PC-3 (cell line): ENCODE measurements around the gene CHCHD10. TPM values are rescaled to one million over a fixed set of nuclear protein-coding genes. Genes with fewer than 3 reads are reported as not detected.
A peak's percentile ranks its signal among the peaks of the same experiment; 100 is the strongest.

Experiments
- ATAC-seq: fragments of 200-7000 bp; cut with Tn5 transposase; 2 replicates; pipeline ENCODE4 v1.9.1; 2020; ENCODE audit warnings: mild to moderate bottlenecking, moderate library complexity
- BruUV-seq: library from RNA; stranded (reverse); fragments of 400-500 nt; replicated peaks from 2 replicates; lab custom pipeline; 2021; lab: Mats Ljungman, UMichigan
- CTCF ChIA-PET: fragments of 300-600 bp; sonication (Branson Sonifier 250); formaldehyde crosslinking; loops from one replicate; lab custom pipeline; 2022; ENCODE audit warnings: antibody characterized with exemption; lab: Charles Lee
- POLR2A ChIA-PET: fragments of 300-600 bp; sonication (Branson Sonifier 250); formaldehyde crosslinking; loops from one replicate; lab custom pipeline; 2022; ENCODE audit warnings: antibody characterized with exemption; ENCODE audit not compliant: unreplicated experiment; lab: Charles Lee
- DNase-seq: peaks from one replicate; pipeline ENCODE4 v3.0.0-alpha.2; 2015
- H2AFZ ChIP-seq: fragments of 300-600 bp; sonication (generic); 2 replicates; pipeline ENCODE4 v1.6.0; 2016; ENCODE audit warnings: antibody characterized with exemption, low read length
- H3F3A ChIP-seq: fragments of 300-600 bp; sonication (generic); one replicate; pipeline ENCODE4 v1.6.0; 2017; ENCODE audit warnings: antibody characterized with exemption, low read length, control low read depth, mild to moderate bottlenecking; ENCODE audit not compliant: unreplicated experiment
- H3K27ac ChIP-seq: fragments of 300-600 bp; sonication (generic); 2 replicates; pipeline ENCODE4 v1.5.1; 2016; ENCODE audit warnings: mild to moderate bottlenecking, low read length
- H3K27me3 ChIP-seq: fragments of 300-600 bp; sonication (generic); 2 replicates; pipeline ENCODE4 v1.6.1; 2016; ENCODE audit warnings: low read length, mixed read lengths
- H3K36me3 ChIP-seq: fragments of 300-600 bp; sonication (generic); 2 replicates; pipeline ENCODE4 v1.6.1; 2016; ENCODE audit warnings: low read depth, mixed run types, low read length, mixed read lengths
- H3K4me1 ChIP-seq: fragments of 300-600 bp; sonication (generic); 2 replicates; pipeline ENCODE4 v1.5.1; 2016; ENCODE audit warnings: low read length; ENCODE audit not compliant: insufficient read depth
- H3K4me2 ChIP-seq: fragments of 300-600 bp; sonication (generic); 2 replicates; pipeline ENCODE4 v1.6.0; 2016; ENCODE audit warnings: low read length
- H3K4me3 ChIP-seq: fragments of 300-600 bp; sonication (generic); 2 replicates; pipeline ENCODE4 v1.5.1; 2016; ENCODE audit warnings: mild to moderate bottlenecking, low read length, mixed read lengths
- H3K79me2 ChIP-seq: fragments of 300-600 bp; sonication (generic); 2 replicates; pipeline ENCODE4 v1.6.1; 2017; ENCODE audit warnings: low read length, mixed read lengths
- H3K9ac ChIP-seq: fragments of 300-600 bp; sonication (generic); 2 replicates; pipeline ENCODE4 v1.6.0; 2016; ENCODE audit warnings: mild to moderate bottlenecking, low read length
- H3K9me2 ChIP-seq: fragments of 300-600 bp; sonication (generic); replicated peaks from 2 replicates; pipeline ENCODE4 v1.6.1; 2016; ENCODE audit warnings: mixed run types, low read length, mixed read lengths
- H3K9me3 ChIP-seq: fragments of 300-600 bp; sonication (generic); 2 replicates; pipeline ENCODE4 v1.6.1; 2016; ENCODE audit warnings: low read length, mixed read lengths
- H4K20me1 ChIP-seq: fragments of 300-600 bp; sonication (generic); 2 replicates; pipeline ENCODE4 v1.6.1; 2016; ENCODE audit warnings: low read length, mixed read lengths
- EZH2 ChIP-seq: fragments of 300-600 bp; sonication (generic); IDR thresholded peaks from one replicate; pipeline ENCODE4 v1.6.1; 2017; ENCODE audit warnings: antibody characterized with exemption, mild to moderate bottlenecking, low read length; ENCODE audit not compliant: unreplicated experiment
- EZH2phosphoT487 ChIP-seq: fragments of 300-600 bp; sonication (generic); IDR thresholded peaks from 2 replicates; pipeline ENCODE4 v1.6.1; 2018; ENCODE audit warnings: mild to moderate bottlenecking, antibody characterized with exemption, low read length, borderline replicate concordance
- intact Hi-C: fragments of 100-400 bp; cut with micrococcal nuclease; formaldehyde crosslinking; loops from 2 replicates; pipeline ENCODE4 v1.9.0; 2023
- total RNA-seq: library from RNA; depleted of rRNA; stranded (reverse); fragments of >200 nt; gene quantifications from 2 replicates; pipeline ENCODE4 v1.2.3, GENCODE V29; 2014
- TF ChIP-seq, protein P1 (sequence below): fragments of 300-600 bp; sonication (generic); conservative IDR thresholded peaks from 2 replicates; pipeline ENCODE4 v1.5.1; 2017; ENCODE audit warnings: antibody characterized with exemption, low read depth, mild to moderate bottlenecking, low read length

CHCHD10 gene
- total RNA-seq, 1 experiment from 2014 or later, result 98.1 TPM

DNA sequence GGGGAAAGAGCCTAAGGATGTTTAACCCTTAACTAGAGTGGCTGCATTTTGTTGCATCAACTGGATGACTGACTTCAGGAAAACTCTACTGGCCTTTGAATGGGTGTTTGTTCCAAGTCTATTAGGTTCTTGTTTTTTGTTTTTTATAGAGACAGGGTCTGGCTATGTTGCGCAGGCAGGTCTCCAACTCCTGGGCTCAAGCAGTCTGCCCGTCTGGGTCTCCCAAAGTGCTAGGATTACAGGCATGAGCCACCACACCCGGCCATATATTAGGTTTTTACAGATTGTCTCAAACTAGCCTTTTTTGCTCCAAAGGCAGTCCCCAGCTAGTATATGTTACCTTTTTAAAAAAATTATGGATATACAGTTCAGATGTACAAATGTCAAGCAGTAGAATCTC is 20.1 kb upstream of the CHCHD10 start:
- DNase-seq (no peak), ATAC-seq (no peak)
- H3K27me3 ChIP-seq, result no peaks in the 10 kb centered on the region
- H3F3A ChIP-seq, result no peaks in the 10 kb centered on the region
- H4K20me1 ChIP-seq, result peaks cover 28% of the 10 kb centered on the region
- peaks cover 49% of the 10 kb centered on the region for H3K79me2 ChIP-seq
- intact Hi-C loops, result no loop called here
- ChIA-PET POLR2A (no interaction called here), CTCF (no interaction called here)
- TF ChIP-seq EZH2phosphoT487 (no peak), EZH2 (no peak)
- TF ChIP-seq, protein P1, sequence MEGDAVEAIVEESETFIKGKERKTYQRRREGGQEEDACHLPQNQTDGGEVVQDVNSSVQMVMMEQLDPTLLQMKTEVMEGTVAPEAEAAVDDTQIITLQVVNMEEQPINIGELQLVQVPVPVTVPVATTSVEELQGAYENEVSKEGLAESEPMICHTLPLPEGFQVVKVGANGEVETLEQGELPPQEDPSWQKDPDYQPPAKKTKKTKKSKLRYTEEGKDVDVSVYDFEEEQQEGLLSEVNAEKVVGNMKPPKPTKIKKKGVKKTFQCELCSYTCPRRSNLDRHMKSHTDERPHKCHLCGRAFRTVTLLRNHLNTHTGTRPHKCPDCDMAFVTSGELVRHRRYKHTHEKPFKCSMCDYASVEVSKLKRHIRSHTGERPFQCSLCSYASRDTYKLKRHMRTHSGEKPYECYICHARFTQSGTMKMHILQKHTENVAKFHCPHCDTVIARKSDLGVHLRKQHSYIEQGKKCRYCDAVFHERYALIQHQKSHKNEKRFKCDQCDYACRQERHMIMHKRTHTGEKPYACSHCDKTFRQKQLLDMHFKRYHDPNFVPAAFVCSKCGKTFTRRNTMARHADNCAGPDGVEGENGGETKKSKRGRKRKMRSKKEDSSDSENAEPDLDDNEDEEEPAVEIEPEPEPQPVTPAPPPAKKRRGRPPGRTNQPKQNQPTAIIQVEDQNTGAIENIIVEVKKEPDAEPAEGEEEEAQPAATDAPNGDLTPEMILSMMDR, result no peak
- H3K9me3 ChIP-seq, result no peaks in the 10 kb centered on the region
- no TSS peak for BruUV-seq
- H2AFZ ChIP-seq, result no peak overlapping the region
- H3K36me3 ChIP-seq, result no peaks in the 10 kb centered on the region
- H3K4me1 ChIP-seq, result peaks cover 14% of the 10 kb centered on the region; the same call in 1 of the 2 replicates
- H3K27ac ChIP-seq, result no peak overlapping the region
- H3K9me2 ChIP-seq, result no peaks in the 10 kb centered on the region
- H3K4me3 ChIP-seq, result peak overlapping the region; percentile 95
- peak overlapping the region; percentile 88 for H3K4me2 ChIP-seq
- H3K9ac ChIP-seq, result peak overlapping the region; percentile 100

DNA sequence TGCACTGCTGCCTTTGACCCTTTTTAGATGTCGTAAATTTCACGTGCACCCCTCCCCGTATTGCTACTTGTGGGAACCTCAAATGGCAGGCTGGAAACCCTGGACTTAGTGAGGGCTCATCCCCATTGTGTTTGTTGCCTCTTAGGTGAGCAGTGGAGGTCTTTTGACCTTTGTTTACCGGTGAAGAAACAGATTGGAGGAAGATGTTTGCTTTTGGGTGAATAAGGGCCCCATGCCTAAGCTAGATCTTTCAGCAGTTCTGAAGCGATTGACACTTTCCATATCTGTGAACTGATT is 19.8 kb upstream of the CHCHD10 start:
- H2AFZ ChIP-seq, result no peak overlapping the region
- TF ChIP-seq, protein P1, result no peak
- TF ChIP-seq EZH2phosphoT487 (no peak), EZH2 (no peak)
- ATAC-seq (peak; percentile 14; the same call in 1 of the 2 replicates), DNase-seq (no peak)
- H3K9me2 ChIP-seq, result no peaks in the 10 kb centered on the region
- H3K9ac ChIP-seq, result peak overlapping the region; percentile 100
- H3F3A ChIP-seq, result no peaks in the 10 kb centered on the region
- no peaks in the 10 kb centered on the region for H3K27me3 ChIP-seq
- H3K4me3 ChIP-seq, result peak overlapping the region; percentile 95
- H3K4me2 ChIP-seq, result peak overlapping the region; percentile 88
- ChIA-PET CTCF (interaction anchor here (1.0 kb wide), 1 partner anchor 62 kb away, joined by 6 read pairs; no protein-coding TSS in a partner anchor), POLR2A (no interaction called here)
- no peaks in the 10 kb centered on the region for H3K9me3 ChIP-seq
- no peaks in the 10 kb centered on the region for H3K36me3 ChIP-seq
- intact Hi-C loops, result no loop called here
- H3K4me1 ChIP-seq, result peaks cover 14% of the 10 kb centered on the region; the same call in 1 of the 2 replicates
- H4K20me1 ChIP-seq, result peaks cover 28% of the 10 kb centered on the region
- BruUV-seq, result TSS peak; percentile 56
- peaks cover 49% of the 10 kb centered on the region for H3K79me2 ChIP-seq
- H3K27ac ChIP-seq, result no peak overlapping the region

DNA sequence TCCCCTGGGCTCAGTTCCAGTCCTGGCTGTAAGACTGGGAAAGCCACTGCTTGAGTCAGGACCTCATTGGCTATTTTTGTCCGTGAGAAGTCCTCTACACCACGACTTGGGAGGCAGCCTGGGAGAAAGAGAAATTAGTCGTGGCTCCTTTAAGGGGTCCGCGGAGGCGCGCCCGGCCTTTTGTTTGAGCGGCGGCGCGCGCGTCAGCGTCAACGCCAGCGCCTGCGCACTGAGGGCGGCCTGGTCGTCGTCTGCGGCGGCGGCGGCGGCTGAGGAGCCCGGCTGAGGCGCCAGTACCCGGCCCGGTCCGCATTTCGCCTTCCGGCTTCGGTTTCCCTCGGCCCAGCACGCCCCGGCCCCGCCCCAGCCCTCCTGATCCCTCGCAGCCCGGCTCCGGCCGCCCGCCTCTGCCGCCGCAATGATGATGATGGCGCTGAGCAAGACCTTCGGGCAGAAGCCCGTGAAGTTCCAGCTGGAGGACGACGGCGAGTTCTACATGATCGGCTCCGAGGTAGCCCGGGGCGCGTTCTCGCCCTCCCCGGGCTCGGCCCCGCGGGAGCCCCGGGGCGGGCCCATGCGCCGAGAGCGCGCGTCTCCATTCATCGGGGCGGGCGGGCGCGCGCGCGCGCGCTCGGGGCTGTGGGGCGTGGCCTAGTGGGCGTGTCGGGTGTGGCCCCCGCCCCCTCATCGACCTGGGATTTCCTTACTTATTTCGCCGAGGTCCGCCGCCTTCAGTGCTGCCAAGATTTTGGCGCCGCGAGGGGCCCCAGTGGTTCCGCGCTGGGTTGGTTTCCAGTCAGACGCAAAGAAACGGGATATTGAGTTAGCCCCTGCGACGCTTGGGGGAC is 19.2 kb upstream of the CHCHD10 start, which contains the start of gene SMARCB1:
Gene SMARCB1, plus strand, starts transcription at position 215 of the 848 bp plus-strand sequence. Its CDS starts 204 bp downstream, at position 419.
- H3K4me1 ChIP-seq, result peaks cover 14% of the 10 kb centered on the region; the same call in 1 of the 2 replicates
- peak within 1 kb of the TSS; percentile 88 for H3K4me2 ChIP-seq
- peak within 1 kb of the TSS; percentile 100 for H3K9ac ChIP-seq
- POLR2A ChIA-PET, result no interaction called here
- BruUV-seq, result no TSS peak
- no peaks in the 10 kb centered on the region for H3K9me3 ChIP-seq
- H3K27ac ChIP-seq, result peak within 1 kb of the TSS; percentile 96
- no peaks in the 10 kb centered on the region for H3K36me3 ChIP-seq
- H3K27me3 ChIP-seq, result no peaks in the 10 kb centered on the region
- peaks cover 46% of the 10 kb centered on the region for H3K79me2 ChIP-seq
- H2AFZ ChIP-seq, result peak within 1 kb of the TSS; percentile 71
- H3F3A ChIP-seq, result no peaks in the 10 kb centered on the region
- intact Hi-C loops, result no loop called here
- CTCF ChIA-PET, result interaction anchor here (1.0 kb wide), 1 partner anchor 63 kb away, joined by 6 read pairs; no protein-coding TSS in a partner anchor
- ATAC-seq, result peak; percentile 71
- H3K4me3 ChIP-seq, result peak within 1 kb of the TSS; percentile 95
- TF ChIP-seq EZH2phosphoT487, result no peak
- no peak for TF ChIP-seq EZH2
- TF ChIP-seq, protein P1, result no peak
- H3K9me2 ChIP-seq, result no peaks in the 10 kb centered on the region
- peaks cover 24% of the 10 kb centered on the region for H4K20me1 ChIP-seq
- peak; percentile 84 for DNase-seq
